Neural crest cell (in vitro differentiated cells): Measurements from ENCODE around the gene KIAA0319L. TPM values are rescaled to one million over a fixed set of nuclear protein-coding genes. Genes with fewer than 3 reads are reported as not detected.

ENCODE experiments used
- DNase-seq: peaks from one replicate; pipeline ENCODE4 v3.0.0; 2021; ENCODE audit warnings: low read depth, mixed read lengths, low spot score
- H3K27ac Mint-ChIP-seq: one replicate; pipeline ENCODE4 v1.8.0; 2021; ENCODE audit warnings: mild to moderate bottlenecking, mixed read lengths; ENCODE audit not compliant: unreplicated experiment
- H3K27me3 Mint-ChIP-seq: 2 replicates; pipeline ENCODE4 v1.8.0; 2021; ENCODE audit warnings: low read depth, mild to moderate bottlenecking, mixed read lengths
- H3K36me3 Mint-ChIP-seq: 2 replicates; pipeline ENCODE4 v1.8.0; 2021; ENCODE audit warnings: low read depth, mild to moderate bottlenecking, mixed read lengths
- H3K4me1 Mint-ChIP-seq: 2 replicates; pipeline ENCODE4 v1.8.0; 2021; ENCODE audit warnings: mixed read lengths
- H3K4me3 Mint-ChIP-seq: one replicate; pipeline ENCODE4 v1.8.0; 2021; ENCODE audit warnings: mild to moderate bottlenecking, mixed read lengths
- H3K9me3 Mint-ChIP-seq: 2 replicates; pipeline ENCODE4 v1.8.0; 2021; ENCODE audit warnings: mixed read lengths
- CTCF ChIP-seq: fragments of 200-600 bp; sonication (generic); conservative IDR thresholded peaks from 2 replicates; pipeline ENCODE4 v1.5.0; 2021; ENCODE audit warnings: antibody characterized with exemption, mild to moderate bottlenecking
- total RNA-seq: library from RNA; stranded (reverse); gene quantifications from 2 replicates; pipeline ENCODE4 v1.2.1, GENCODE V29; 2021

Gene KIAA0319L
- total RNA-seq, 1 donor from 2014 or later = 54.2 TPM

- DNase-seq = no peak
- peaks cover 3% of the 10 kb centered on the region for H3K36me3 Mint-ChIP-seq
- peaks cover 11% of the 10 kb centered on the region for H3K4me1 Mint-ChIP-seq
- no peaks in the 10 kb centered on the region for H3K27me3 Mint-ChIP-seq
- H3K9me3 Mint-ChIP-seq = no peaks in the 10 kb centered on the region
- no peak overlapping the region for H3K4me3 Mint-ChIP-seq
- TF ChIP-seq CTCF = no peak
- no peak overlapping the region for H3K27ac Mint-ChIP-seq
Measured at GRCh38 chr1:35594005-35594760, 37.0 kb upstream of the KIAA0319L start.

- Mint-ChIP-seq H3K36me3 (peaks cover 3% of the 10 kb centered on the region), H3K27ac (no peak overlapping the region), H3K4me3 (no peak overlapping the region), H3K9me3 (no peaks in the 10 kb centered on the region), H3K27me3 (no peaks in the 10 kb centered on the region), H3K4me1 (peaks cover 4% of the 10 kb centered on the region)
- DNase-seq = no peak
- no peak for TF ChIP-seq CTCF
Measured at GRCh38 chr1:35592991-35593769, 36.0 kb upstream of the KIAA0319L start.

GRCh38 chr1:35591211-35591610 lies 34.0 kb upstream of the KIAA0319L start:
- Mint-ChIP-seq H3K4me1 (peaks cover 4% of the 10 kb centered on the region), H3K36me3 (peaks cover 3% of the 10 kb centered on the region), H3K27ac (peak overlapping the region; percentile 8), H3K4me3 (no peak overlapping the region), H3K9me3 (no peaks in the 10 kb centered on the region), H3K27me3 (no peaks in the 10 kb centered on the region)
- TF ChIP-seq CTCF = no peak
- no peak for DNase-seq

- DNase-seq = no peak
- no peak for TF ChIP-seq CTCF
- peaks cover 4% of the 10 kb centered on the region for H3K4me1 Mint-ChIP-seq
- peaks cover 3% of the 10 kb centered on the region for H3K36me3 Mint-ChIP-seq
- no peaks in the 10 kb centered on the region for H3K27me3 Mint-ChIP-seq
- H3K9me3 Mint-ChIP-seq = no peaks in the 10 kb centered on the region
- H3K4me3 Mint-ChIP-seq = no peak overlapping the region
- H3K27ac Mint-ChIP-seq = no peak overlapping the region
Measured at GRCh38 chr1:35590476-35591040, 33.4 kb upstream of the KIAA0319L start.

GRCh38 chr1:35589516-35590427 lies 32.6 kb upstream of the KIAA0319L start:
- H3K27ac Mint-ChIP-seq = no peak overlapping the region

More at GRCh38 chr1:35589516-35590427, 32.6 kb upstream of the KIAA0319L start:
- Mint-ChIP-seq H3K9me3 (no peaks in the 10 kb centered on the region), H3K4me3 (no peak overlapping the region), H3K4me1 (peaks cover 4% of the 10 kb centered on the region), H3K36me3 (peaks cover 3% of the 10 kb centered on the region), H3K27me3 (no peaks in the 10 kb centered on the region)
- DNase-seq = no peak
- TF ChIP-seq CTCF = no peak
